HG03280 (cell line): ENCODE data around the gene ANK3.

Experiments used
- ATAC-seq: cut with Tn5 transposase; IDR thresholded peaks from one replicate; pipeline ENCODE4 v1.9.1; 2021; ENCODE audit warnings: mild to moderate bottlenecking, moderate library complexity; ENCODE audit not compliant: unreplicated experiment

The ANK3 gene

GRCh38 chr10:60414111-60414510 lies 24.4 kb upstream of the ANK3 start:
- ATAC-seq: no peak

DNA sequence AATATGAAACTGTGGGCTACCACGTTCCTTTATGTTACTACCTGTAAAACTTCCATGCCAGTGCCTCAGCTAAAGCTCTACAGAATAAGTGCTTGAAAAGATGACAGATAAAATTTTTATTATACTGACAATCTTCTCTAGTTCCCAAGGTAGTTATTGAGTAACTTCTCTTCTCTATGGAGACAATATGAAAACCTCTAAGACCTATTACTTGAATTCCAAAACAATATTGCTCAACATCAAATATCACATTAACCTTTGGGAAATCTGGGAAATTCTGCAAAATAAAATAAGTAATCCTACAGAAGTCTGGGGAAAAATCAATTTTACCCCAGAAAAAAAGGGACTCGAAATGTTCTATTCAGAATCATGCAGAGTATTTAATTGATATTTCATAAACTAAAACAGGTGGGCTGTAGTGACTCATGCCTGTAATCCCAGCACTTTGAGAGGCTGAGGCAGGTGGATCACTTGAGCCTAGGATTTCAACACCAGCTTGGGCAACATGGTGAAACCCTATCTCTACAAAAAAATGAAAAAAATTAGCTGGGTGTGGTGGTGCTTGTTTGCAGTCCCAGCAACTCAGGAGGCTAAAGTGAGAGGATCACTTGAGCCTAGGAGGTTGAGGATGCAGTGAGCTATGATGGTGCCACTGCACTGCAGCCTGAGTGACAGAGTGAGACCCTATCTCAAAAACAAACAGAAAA lies 23.8 kb upstream of the ANK3 start:
- ATAC-seq: no peak

- ATAC-seq: no peak
Observed at GRCh38 chr10:60410970-60411369, 21.3 kb upstream of the ANK3 start.

- no peak for ATAC-seq
Observed at GRCh38 chr10:60409202-60409601, 19.5 kb upstream of the ANK3 start.

GRCh38 chr10:60406182-60406581 lies 16.5 kb upstream of the ANK3 start:
- no peak for ATAC-seq

GRCh38 chr10:60405172-60405571 lies 15.5 kb upstream of the ANK3 start:
- ATAC-seq: no peak

- ATAC-seq: no peak
Observed at GRCh38 chr10:60403168-60403873, 13.6 kb upstream of the ANK3 start.

DNA sequence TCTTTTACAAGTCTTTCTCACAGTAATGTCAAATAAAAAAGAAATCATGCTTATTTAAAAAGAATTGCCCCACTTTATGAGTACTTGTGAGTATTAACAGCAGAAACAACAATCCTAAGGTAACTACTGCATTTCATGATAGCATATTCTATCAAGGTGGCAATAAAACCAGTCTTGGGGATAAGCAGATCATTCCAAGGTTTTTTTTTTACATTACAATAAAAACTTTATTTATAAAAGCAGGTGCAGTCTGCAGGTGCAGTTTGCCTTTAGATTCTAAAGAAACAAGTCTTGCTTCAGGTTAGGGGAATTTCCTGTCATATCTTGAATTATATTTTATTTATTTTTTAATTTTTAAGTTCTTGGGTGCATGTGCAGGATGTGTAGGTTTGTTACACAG lies 10.7 kb upstream of the ANK3 start:
- ATAC-seq: no peak

- ATAC-seq: no peak
Observed at GRCh38 chr10:60399328-60399727, 9.7 kb upstream of the ANK3 start.

GRCh38 chr10:60397792-60398191 lies 8.1 kb upstream of the ANK3 start:
- no peak for ATAC-seq

- no peak for ATAC-seq
Observed at GRCh38 chr10:60396766-60397165, 7.1 kb upstream of the ANK3 start.

DNA sequence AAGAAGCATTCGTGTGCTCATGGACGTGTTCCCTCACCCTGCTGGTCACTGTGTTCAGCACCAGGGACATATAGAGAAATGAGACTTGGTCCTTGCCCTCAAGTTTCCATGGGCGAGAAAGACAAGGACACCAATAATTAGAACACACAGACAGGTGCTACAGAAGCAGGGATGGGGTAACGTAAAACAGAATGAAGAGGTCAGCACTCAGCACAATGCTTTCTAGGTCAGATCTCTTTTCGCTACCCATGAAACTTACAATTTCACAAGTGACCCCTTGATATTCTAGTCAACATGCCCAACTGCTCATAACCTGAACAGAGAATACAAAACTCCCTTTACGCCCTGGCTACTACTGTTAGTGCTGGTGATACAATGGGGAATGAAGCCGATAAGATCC lies 6.0 kb upstream of the ANK3 start:
- no peak for ATAC-seq

GRCh38 chr10:60394446-60394845 lies 4.8 kb upstream of the ANK3 start:
- no peak for ATAC-seq

- ATAC-seq: no peak
Observed at GRCh38 chr10:60390224-60390626, 550 bp upstream of the ANK3 start.

DNA sequence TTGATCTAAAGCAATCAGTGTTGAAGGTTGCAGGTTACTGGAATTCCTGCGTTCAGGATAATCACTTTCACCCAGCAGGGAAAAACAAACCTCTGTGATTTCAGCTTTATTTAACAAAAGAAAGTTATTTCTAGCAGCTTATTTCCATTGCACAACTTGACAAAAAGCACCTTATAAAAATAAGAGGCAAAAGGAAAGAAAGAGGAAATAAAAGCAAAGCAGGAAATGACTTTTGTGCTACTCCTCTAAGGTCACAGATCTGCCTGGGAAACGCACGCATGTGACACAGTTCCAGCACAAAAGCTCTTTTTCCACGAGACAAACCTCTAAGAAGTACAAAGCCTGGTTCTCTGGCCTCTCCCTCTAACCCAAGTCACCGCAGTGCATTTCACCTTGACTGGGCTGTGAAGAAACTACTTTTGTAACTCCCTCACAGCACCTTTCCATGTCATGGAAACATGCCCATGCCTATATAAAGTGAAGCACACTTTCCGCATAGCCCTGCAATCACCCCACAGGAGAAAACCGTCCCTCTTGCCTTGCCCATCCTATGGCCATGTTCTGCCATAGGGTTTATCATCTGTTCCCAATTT lies 870 bp downstream of the ANK3 start:
- no peak for ATAC-seq

- ATAC-seq: no peak
Observed at GRCh38 chr10:60388116-60388625, 1.5 kb downstream of the ANK3 start.

GRCh38 chr10:60387531-60387930 lies 2.1 kb downstream of the ANK3 start:
- no peak for ATAC-seq

- no peak for ATAC-seq
Observed at GRCh38 chr10:60385399-60385738, 4.3 kb downstream of the ANK3 start.

DNA sequence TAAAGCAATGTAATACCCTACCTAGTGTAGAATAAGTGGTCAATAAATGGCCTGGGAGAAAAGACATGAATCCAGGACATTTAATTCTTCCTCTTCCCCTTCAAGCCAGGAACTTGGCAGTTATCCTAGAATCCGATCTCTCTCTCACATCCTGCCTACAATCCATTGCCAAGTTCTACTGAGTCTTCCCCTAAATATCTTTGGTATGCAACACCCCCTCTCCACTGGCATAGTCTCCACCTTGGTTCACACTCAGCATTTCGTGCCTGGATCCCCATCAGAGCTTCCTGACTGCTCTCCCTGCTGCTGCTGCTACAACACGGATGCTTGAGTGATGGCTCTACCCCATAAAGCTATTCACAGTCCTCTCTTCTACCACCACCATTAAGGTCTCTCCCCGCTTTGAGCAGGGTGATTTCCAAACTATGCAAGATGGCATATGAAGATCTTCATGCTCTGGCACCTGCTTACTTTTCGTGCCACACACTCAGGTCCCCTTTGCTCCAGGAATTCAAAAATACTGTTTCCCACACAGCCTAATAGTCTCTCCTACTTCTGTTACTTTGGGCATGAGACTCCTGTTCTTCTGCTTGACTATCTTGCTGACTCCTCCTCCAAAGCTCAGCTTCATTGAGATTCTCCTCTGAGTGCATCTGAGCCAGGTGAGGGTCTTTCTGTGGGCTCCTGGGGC lies 4.8 kb downstream of the ANK3 start:
- ATAC-seq: no peak

DNA sequence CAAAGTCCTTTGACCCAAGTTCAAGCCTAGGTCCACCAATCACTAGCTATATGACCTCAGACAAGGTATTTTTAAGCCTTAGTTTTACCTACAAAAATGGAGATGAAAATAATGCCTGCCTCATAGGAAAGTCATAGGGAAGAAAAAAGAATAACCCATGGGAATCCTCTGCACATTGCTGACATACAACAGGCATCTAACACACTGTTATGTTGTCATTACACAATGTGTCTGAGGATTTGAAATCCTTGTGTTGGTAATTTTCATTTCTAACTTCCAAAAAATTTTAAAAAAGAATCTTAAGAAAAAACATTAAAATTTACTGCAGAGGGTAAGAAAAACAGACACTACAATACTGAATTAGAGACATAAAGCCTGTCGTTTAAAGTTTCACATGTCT lies 5.7 kb downstream of the ANK3 start:
- ATAC-seq: no peak

DNA sequence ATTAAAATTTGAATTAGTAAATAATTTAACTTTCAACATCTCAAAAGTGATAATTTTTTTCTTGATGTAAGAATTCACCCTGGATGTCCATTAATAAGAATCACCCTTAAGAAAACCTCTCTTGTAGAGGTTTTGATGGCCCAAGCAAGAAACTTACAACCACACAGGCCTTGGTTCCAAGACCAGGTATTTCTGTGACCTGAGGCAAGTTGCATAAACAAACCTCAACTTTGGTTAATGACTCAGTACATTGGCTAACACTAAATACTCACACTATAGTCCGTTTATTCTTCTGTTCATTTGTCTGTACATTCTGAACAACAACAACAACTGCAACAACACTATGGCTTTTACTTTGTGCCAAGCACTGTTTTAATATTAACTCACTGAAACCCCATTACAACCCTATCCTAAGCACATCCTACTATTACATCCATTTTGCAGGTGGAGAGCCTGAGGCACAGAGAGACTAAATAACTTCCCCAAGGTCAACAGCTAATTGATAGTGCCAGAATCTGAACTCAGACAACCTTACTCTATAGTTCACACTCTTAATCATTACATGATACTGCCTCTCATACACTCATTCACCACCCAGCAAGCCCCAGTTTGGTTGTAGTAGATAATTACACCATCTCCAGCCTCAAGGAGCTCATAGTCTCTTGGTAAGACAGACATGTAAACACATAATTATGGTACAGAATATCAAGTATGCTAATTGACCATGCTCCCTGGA lies 6.6 kb downstream of the ANK3 start:
- ATAC-seq: no peak
